ENCODE measurements around the gene CWC25. TPM values are rescaled to one million over a fixed set of nuclear protein-coding genes. Genes with fewer than 3 reads are reported as not detected.
A peak's percentile ranks its signal among the peaks of the same experiment; 100 is the strongest.

CWC25 gene
- 8.7 TPM for total RNA-seq
- long read RNA-seq, transcript CWC25-202 (10 exons, 3,234 nt), result major isoform, 7 of 11 reads
- long read RNA-seq, partial matches to known transcripts, result 3 of 11 reads
- long read RNA-seq, other reads (novel, unspliced or antisense), result 1 of 11 reads

- Histone ChIP-seq H3K9me3 (replicated peaks) (no peaks in the 10 kb centered on the region), H3K4me3 (peak within 1 kb of the TSS; percentile 77), H3K36me3 (peaks cover 24% of the 10 kb centered on the region), H3K27ac (replicated peaks) (peak within 1 kb of the TSS; percentile 98), H3K4me1 (peaks cover 25% of the 10 kb centered on the region), H3K27me3 (ENCODE audit: low read depth) (no peaks in the 10 kb centered on the region)
- peak; percentile 96 for DNase-seq
- intact Hi-C loops (cut with micrococcal nuclease), result no loop called here
- TF ChIP-seq, protein P1, sequence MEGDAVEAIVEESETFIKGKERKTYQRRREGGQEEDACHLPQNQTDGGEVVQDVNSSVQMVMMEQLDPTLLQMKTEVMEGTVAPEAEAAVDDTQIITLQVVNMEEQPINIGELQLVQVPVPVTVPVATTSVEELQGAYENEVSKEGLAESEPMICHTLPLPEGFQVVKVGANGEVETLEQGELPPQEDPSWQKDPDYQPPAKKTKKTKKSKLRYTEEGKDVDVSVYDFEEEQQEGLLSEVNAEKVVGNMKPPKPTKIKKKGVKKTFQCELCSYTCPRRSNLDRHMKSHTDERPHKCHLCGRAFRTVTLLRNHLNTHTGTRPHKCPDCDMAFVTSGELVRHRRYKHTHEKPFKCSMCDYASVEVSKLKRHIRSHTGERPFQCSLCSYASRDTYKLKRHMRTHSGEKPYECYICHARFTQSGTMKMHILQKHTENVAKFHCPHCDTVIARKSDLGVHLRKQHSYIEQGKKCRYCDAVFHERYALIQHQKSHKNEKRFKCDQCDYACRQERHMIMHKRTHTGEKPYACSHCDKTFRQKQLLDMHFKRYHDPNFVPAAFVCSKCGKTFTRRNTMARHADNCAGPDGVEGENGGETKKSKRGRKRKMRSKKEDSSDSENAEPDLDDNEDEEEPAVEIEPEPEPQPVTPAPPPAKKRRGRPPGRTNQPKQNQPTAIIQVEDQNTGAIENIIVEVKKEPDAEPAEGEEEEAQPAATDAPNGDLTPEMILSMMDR (IDR thresholded peaks at IDR 0.05; ENCODE audit: borderline replicate concordance), result no peak
Measured at GRCh38 chr17:38824899-38825761, at the start of gene CWC25. Gene CWC25 (minus strand): TSS chr17:38825321. CDS start chr17:38825183, 138 bp downstream.

DNA sequence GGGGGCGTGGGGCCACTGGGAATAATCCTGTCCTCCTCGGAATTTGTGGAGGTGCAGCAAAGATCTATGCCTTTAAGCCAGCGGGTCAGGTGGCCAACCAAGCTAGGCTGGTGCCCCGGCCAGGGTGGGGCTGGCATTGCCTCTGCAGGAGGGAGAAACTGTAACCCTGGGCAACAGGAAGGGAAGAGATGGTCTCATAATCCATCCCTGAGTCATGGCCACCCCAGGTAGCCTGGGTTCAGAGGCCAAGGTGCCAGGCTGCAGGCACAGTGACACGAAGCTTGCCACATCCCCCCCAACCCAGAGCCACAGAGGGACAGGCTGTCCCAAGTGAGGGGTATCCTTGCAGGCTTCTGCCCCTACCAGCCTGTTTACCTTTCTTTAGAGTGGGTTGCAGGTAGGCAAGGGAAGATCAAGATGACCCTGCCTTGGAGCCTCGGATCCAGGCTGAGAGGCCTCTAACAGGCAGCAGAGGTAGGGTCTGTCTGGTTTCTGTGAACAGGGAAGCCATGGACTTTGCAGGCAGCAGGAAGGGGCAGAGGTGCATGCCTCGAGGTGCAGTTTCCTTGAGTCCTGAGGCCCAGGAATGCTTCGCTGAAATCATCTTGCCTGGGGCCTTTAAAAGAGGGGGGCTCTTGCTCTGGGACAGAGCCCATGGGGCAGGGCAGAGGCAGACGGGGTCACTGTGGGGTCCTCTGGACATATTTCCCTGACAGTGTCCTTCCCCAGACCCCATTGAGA, 48.7 kb upstream of the CWC25 start:
- Histone ChIP-seq H3K27me3 (ENCODE audit: low read depth) (no peaks in the 10 kb centered on the region), H3K4me1 (peaks cover 92% of the 10 kb centered on the region), H3K27ac (replicated peaks) (peak overlapping the region; percentile 97), H3K9me3 (replicated peaks) (no peaks in the 10 kb centered on the region), H3K36me3 (peaks cover 13% of the 10 kb centered on the region), H3K4me3 (peak overlapping the region; percentile 99)
- no peak for DNase-seq
- intact Hi-C loops (cut with micrococcal nuclease), result no loop called here
- TF ChIP-seq, protein P1 (IDR thresholded peaks at IDR 0.05; ENCODE audit: borderline replicate concordance), result no peak

DNA sequence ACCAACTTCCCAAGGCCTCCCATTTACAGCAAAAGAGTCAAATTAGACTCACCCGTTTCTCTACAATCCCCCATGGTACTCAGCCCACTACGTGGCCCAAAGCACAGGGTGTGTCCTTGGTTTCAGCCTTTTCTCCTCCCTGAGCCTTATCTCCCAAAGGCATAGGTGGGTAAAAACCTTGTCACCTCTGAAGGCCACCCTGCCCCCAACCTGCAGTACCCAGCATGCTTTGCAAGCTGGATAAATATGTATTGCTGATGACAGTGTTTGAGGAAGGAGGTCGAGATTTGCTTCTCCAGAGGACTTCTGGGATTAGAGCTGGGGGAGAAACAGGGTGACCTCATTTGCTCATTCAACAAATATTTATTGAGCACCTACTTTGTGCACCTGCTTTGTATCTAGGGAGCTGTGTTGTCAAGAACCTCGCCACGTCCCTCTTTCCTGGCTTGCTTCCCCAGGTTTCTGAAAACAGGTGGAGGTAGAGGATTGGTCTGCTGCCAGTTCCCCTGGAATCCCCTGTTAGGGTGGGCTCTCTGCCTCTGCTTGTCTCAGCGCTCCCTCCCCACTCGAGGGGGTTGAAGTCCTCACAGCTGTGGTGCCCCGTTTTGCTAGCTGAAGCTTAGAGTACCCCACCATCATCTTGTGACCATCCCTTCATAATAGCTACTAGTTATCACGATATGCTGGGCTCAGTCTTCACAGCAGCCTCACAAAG, 47.7 kb upstream of the CWC25 start:
- no peaks in the 10 kb centered on the region for H3K27me3 ChIP-seq (ENCODE audit: low read depth)
- DNase-seq, result no peak
- peak overlapping the region; percentile 99 for H3K4me3 ChIP-seq
- peaks cover 3% of the 10 kb centered on the region for H3K36me3 ChIP-seq
- TF ChIP-seq, protein P1 (IDR thresholded peaks at IDR 0.05; ENCODE audit: borderline replicate concordance), result no peak
- intact Hi-C loops (cut with micrococcal nuclease), result no loop called here
- H3K27ac ChIP-seq (replicated peaks), result peak overlapping the region; percentile 97
- no peaks in the 10 kb centered on the region for H3K9me3 ChIP-seq (replicated peaks)
- peaks cover 92% of the 10 kb centered on the region for H3K4me1 ChIP-seq

DNA sequence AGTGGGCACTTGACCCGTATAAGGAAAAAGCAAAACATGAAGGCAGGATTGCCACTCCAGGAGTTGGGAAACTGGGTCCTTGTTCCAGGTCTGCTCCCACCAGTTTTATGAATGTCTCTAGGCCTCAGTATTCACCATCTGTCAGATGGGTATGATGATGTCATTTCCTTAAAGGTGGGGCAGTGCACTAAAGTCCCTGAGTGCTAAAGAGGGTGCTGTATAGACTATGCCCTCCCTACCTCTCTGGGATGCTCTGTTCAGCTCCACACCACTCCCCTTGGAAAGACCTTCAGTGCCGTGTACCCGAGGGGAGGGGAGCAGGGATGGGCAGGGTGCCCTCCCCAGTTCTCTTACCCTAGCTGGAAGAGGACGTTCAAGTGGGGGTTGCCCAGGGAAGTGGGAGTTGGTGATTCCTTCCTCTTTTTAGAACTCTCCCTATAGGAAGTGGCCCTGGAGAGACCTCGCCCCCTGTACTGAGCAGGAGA, 46.9 kb upstream of the CWC25 start:
- intact Hi-C loops (cut with micrococcal nuclease), result no loop called here
- Histone ChIP-seq H3K9me3 (replicated peaks) (no peaks in the 10 kb centered on the region), H3K36me3 (no peaks in the 10 kb centered on the region), H3K27me3 (ENCODE audit: low read depth) (no peaks in the 10 kb centered on the region), H3K4me1 (peaks cover 87% of the 10 kb centered on the region), H3K27ac (replicated peaks) (peak overlapping the region; percentile 97), H3K4me3 (peak overlapping the region; percentile 99)
- TF ChIP-seq, protein P1 (IDR thresholded peaks at IDR 0.05; ENCODE audit: borderline replicate concordance), result no peak
- no peak for DNase-seq
